GM21390 (cell line): ENCODE measurements around the gene CFD.
"Not testable (repeated sequence)": the region's sequence is repeated elsewhere in the genome, so short reads cannot be mapped to it uniquely, and the experiment has no call there.

Experiments used
- ATAC-seq: cut with Tn5 transposase; IDR thresholded peaks from one replicate; pipeline ENCODE4 v1.9.1; 2021; ENCODE audit not compliant: unreplicated experiment

Gene CFD

DNA sequence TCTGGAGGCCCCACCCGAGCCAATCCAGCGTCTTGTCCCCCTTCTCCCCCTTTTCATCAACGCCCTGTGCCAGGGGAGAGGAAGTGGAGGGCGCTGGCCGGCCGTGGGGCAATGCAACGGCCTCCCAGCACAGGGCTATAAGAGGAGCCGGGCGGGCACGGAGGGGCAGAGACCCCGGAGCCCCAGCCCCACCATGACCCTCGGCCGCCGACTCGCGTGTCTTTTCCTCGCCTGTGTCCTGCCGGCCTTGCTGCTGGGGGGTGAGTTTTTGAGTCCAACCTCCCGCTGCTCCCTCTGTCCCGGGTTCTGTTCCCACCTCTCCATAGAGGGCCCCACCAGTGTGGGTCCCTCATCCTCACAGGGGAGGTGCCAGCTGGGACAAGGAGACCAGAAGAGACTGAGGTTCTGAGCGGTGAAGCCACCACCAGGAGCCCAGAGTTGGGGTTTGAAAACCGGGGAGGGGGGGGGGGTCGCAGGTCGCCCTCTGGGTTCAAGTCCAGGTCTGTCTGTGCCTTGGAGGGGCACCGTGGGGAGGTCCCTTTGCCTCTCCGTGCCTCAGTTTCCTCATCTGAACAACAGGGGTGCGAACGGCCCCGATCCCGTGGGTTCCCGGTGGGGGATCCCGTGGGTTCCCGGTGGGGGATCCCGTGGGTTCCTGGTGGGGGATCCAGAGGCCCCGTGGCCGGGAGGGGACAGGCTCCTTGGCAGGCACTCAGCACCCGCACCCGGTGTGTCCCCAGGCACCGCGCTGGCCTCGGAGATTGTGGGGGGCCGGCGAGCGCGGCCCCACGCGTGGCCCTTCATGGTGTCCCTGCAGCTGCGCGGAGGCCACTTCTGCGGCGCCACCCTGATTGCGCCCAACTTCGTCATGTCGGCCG, 7.1 kb upstream of the CFD start, which contains the start of gene ELANE:
Gene ELANE (plus strand): TSS at position 168 of the 878 bp plus-strand sequence. CDS start 26 bp downstream, at position 194.
- ATAC-seq = no peak

DNA sequence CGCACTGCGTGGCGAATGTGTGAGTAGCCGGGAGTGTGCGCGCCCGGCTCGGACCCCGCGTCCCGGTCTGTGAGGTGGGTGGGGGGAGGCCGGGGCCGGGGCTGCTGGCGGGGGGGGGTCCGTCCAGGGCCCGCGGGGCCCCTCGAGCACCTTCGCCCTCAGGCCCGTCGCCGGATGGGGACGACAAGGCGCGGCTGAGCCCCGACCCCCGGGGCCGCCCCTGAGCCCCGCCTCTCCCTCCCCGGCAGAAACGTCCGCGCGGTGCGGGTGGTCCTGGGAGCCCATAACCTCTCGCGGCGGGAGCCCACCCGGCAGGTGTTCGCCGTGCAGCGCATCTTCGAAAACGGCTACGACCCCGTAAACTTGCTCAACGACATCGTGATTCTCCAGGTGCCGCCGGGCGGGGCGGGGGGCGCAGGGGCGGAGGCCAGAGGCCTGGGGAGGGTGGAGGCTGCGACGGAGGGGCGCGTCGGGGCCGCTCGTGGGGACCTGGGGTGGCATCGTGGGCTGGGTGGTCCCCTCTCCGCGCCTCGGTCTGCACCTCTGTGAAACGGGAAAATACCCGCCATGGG, 6.4 kb upstream of the CFD start:
- no peak for ATAC-seq

DNA sequence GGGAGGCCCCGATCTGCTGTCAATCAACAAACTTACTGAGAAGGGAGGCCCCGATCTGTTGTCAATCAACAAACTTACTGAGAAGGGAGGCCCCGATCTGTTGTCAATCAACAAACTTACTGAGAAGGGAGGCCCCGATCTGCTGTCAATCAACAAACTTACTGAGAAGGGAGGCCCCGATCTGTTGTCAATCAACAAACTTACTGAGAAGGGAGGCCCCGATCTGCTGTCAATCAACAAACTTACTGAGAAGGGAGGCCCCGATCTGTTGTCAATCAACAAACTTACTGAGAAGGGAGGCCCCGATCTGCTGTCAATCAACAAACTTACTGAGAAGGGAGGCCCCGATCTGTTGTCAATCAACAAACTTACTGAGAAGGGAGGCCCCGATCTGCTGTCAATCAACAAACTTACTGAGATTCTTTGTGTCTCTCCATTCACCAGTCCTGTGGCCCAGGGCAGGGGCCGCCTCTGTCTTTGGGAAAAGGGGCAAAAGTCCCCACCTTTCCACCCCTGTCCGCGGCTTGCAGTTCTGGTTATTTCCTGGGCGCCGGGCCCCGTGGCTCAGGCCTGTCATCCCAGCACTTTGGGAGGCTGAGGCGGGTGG, 5.7 kb upstream of the CFD start:
- not testable (repeated sequence) for ATAC-seq

DNA sequence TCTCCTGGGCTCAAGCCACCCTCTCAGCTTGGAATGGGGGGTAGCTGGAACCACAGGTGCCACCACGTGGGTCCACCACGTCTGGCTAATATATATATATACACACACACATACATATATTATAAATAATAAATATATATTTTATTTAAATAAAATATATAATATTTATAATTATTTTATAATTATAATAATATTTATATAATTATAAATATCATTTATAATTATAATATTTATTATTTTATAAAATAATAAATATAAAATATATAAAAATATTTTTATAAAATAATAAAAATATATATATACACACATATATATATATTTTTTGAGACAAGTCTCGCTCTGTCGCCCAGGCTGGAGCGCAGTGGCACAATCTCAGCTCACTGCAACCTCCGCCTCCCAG, 4.9 kb upstream of the CFD start:
- no peak for ATAC-seq

DNA sequence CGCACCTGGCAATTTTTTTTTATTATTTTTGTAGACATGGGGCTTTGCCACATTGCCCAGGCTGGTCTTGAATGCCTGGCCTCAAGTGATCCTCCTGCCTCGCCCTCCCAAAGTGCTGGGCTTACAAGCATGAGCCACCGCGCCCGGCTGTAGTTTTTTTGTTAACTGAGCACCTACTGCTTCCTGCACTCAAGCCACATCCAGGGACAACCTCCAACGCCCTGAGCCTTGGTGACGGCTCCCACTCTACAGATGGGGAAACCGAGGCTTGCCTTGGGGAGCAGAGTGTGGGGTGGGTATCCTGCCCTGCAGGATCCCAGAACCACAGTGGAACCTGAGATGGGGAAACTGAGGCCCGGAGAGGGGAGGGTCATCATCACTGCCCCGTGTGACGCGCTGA, 4.3 kb upstream of the CFD start:
- ATAC-seq = no peak

DNA sequence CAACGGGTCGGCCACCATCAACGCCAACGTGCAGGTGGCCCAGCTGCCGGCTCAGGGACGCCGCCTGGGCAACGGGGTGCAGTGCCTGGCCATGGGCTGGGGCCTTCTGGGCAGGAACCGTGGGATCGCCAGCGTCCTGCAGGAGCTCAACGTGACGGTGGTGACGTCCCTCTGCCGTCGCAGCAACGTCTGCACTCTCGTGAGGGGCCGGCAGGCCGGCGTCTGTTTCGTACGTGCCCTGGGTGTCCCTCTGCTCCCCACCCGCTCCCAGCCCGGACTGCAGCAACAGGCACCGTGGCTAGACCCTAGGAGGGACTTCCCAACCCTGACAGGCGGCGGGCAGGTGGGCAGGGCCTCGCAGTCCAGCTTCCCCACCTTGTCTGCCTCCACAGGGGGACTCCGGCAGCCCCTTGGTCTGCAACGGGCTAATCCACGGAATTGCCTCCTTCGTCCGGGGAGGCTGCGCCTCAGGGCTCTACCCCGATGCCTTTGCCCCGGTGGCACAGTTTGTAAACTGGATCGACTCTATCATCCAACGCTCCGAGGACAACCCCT, 3.8 kb upstream of the CFD start:
- no peak for ATAC-seq

DNA sequence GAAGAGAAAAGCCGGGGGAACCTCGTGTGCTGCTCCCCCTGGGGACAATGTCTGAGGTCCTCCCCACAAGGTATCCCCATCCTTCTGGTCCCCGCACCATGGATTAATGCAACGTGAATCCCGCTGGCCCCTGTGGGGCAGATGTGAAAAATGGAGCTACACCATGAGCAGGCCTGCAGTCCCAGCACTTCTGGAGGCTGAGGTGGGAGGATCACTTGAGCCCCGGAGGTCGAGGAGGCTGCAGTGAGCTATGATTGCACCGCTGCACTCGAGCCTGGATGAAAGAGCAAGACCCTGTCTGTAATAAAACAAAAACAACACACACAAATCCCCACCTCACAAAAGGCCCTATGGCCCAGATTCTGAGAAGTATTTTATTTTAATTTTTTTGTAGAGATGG, 1.2 kb upstream of the CFD start:
- ATAC-seq = no peak

DNA sequence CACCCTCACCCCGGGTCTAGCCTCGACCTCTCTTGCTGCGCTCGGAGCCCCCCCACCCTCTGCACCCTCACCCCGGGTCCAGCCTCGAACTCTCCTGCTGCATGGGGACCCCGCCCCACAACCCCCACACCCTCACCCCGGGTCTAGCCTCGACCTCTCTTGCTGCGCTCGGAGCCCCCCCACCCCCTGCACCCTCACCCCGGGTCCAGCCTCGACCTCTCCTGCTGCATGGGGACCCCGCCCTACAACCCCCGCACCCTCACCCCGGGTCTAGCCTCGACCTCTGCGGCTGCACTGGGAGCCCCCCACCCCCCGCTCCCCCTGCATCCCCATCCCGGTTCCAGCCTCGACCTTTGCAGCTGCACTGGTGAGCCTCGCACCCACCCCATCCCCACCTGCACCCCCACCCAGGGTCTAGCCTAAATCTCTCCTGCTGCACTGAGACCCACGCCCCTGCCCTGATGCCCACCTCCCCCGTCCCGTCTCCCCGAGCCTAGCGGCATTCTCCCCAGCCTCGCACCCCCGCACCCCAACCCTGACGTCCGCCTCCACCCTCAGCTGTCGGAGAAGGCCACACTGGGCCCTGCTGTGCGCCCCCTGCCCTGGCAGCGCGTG, 1.8 kb downstream of the CFD start:
- no peak for ATAC-seq

DNA sequence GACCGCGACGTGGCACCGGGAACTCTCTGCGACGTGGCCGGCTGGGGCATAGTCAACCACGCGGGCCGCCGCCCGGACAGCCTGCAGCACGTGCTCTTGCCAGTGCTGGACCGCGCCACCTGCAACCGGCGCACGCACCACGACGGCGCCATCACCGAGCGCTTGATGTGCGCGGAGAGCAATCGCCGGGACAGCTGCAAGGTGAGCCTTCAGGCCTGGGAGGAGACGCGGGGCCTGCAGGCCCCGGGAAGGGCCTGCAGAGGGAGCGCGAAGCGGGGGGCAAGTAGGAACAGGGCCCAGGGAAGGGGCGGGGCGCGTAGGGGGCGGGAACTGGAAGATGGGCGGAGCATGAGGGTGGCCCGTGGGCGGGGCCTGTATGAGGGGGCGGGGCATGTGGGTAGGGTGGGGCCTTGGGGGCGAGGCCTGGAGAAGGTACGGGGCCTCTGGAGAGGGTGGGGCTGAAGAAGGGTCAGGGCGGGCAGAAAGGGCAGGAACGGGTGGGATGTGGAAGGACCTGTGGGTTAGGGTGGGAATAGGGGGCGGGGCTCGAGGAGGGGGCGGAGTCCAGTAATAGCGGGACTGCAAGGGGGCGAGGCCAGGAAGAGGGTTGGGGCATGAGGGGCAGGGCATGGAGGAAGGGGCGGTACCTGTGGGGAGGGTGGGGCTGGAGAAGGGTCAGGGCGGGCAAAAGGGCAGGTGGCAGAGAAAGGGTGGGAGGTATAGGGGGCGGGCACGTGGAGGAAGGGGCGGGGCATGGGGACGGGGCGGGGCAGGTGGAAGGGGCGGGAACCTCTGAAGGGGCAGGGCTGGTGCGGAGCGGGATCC, 2.5 kb downstream of the CFD start:
- ATAC-seq = no peak

DNA sequence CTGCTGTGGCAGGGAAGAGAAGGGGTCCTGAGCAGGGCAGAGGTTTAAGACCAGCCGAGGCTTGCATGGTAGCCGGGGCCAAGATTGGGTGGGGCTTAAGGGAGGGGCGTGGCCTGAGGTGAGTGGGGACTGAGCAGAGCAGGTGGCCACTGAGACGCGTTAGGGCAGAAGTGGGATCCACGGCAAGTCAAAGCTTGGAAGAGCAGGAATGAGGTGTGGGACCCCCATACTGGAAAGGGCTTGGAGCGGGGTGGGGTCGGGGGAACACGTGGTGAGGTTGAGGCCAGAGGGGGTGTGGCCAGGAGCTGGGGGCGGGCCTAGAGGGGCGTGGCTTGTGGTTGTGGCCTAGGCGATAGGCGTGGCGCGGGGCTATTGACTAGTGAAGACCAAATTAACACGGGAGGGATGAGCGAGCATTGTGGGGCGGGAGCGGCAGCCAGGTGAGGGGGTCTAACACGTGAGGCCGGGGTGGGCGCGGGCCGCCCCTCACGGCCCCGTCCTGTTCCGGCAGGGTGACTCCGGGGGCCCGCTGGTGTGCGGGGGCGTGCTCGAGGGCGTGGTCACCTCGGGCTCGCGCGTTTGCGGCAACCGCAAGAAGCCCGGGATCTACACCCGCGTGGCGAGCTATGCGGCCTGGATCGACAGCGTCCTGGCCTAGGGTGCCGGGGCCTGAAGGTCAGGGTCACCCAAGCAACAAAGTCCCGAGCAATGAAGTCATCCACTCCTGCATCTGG, 3.3 kb downstream of the CFD start:
- ATAC-seq = no peak

DNA sequence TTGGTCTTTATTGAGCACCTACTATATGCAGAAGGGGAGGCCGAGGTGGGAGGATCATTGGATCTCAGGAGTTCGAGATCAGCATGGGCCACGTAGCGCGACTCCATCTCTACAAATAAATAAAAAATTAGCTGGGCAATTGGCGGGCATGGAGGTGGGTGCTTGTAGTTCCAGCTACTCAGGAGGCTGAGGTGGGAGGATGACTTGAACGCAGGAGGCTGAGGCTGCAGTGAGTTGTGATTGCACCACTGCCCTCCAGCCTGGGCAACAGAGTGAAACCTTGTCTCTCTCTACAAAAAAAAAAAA, 3.8 kb downstream of the CFD start:
- ATAC-seq = no peak

DNA sequence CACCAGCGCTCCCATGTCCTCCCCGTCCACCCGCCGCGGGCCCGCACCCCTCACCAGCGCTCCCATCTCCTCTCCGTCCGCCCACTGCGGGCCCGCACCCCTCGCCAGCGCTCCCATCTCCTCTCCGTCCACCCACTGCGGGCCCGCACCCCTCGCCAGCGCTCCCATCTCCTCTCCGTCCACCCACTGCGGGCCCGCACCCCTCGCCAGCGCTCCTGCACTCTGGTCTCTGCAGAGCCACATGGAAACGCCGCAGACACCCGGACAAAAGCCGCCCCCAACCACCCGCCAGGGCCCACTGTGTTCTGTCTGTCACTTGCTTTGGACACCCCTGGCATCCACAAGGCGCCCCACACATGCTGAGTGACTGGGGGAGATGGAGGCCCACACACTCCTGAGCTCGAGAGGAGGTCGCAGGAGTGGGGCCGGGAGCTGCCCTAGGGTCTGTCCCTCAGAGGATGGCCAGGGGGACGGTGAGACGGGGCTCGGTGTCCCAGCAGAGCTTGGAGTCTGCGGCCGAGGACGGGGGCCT, 7.4 kb downstream of the CFD start:
- no peak for ATAC-seq

DNA sequence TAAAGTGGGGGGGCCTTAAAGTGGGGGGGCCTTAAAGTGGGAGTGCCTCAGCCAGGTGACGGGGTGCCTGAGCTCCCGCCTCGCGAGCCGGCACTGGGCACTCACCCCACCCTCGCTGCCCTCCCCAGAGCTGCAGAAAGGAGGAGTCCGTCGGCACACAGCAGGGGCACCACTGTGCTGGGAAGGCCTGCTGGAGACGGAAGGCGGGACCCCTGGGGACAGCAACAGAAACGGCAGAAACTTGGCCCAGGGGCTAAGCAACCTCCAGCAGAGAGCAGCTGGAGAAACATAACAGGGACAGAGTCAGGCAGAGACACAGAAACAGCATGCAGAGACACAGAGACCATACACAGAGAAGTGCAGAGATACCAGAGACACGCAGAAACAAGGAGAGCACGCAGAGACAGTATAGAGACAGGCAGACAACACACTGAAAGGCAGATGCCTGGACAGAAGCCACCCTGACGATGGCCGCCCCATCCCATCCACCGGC, 7.9 kb downstream of the CFD start:
- ATAC-seq = no peak

DNA sequence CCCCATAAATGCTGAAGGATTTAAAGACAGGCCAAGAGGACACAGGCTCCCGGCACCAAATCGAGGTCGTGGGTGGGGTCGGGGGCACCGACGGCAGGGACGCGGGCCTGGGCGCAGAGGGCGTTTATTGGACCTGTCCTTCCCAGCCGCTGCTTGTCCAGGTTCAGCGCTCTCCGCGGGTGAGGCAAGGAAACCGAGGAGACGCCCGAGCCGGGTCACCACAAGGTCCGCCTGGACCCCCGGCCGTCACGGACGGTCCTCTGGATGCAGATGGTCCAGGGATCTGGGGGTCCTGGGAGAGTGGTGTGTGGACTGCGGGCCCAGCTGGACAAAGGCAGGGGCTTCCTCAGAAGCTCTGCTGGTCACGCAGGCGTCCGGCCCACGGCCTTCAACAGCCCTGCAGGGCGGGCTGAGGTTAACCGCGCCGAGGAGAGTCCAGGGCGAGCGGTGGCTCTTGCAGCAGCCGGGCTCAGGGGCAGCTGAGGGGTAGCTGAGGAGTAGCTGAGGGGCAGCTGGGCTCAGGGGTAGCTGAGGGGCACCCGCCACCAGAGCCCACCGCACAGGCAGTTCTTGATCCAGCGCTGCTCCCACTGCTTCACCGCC, 8.5 kb downstream of the CFD start:
- no peak for ATAC-seq

DNA sequence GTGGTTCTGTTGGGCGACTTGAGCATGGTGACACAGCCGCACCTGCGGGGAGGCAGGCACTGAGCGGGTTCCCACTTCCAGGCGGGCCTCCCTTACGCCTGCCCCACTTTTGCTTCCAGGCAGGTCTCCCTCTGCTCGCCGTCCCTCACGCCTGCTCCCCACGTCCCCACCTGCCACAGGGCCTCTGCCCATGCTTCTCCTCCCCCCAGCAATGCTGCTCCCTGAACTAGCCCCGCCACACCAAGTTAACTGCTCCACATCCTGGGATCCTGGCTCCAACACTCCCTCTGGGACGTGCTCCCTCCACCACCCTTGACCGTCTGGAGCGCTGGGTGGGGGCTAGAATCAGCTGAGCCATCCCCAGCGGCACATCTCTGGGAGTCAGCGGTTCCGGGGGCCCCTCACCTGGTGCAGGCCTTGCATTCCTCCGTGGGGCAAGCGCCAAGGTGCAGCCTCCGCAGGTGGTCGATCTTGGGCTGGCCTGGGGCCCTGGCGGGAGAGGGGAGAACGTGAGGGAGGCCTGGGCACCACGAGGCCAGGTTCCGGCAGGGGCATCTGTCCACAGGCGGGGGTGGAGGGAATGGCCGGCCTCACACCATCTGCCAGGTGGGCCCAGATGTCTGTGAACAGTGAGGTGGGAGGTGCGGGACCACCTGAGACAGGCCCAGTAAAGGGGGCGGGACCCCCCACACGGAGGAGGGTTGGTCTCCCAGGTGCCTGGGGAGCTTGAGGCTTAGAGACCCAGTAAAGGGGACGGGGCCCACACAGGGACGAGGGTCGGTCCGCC, 9.2 kb downstream of the CFD start:
- ATAC-seq = no peak

DNA sequence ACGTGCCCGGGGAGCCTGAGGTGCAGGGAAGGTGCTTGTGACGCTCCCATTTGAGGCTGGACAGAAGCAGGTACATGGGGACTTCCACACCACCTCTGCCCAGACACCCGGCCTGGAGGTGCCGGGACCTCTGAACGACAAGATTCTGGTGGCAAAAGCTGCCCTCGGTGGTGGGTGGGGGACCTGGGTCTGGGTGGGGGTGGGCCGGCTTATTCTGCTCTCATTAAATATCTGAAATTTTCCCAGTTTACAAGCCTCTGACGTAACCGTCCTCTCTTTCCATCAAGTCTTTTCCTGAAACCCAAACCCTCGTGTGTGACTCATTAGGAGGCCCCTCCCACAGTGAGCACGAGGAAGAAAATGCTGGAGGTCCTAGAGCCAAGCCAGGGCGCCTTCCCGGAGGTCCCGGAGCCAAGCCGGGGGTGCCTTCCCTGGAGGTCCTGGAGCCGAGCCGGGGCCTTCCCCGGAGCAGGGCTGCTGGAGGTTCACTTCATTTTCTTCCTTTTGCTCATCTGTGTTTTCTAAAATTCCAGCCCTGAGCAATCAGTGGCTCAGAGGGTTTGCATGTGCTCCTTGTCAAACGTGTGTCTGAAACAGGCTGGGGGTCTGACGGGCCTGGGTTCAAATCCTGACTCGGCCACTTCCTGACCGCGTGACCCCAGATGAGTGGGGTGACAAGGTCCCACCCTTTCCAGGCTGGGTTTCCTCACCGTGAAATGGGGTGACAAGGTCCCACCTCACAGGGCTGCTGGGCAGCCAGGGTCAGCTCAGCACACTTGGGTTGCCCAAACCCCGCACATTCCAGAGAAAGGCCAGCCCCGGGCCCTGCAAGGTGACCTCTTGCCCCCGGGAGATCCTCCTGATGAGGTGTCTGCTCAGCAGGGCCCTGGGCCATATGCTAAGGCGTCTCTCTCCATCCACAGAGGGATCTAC, 10.0 kb downstream of the CFD start:
- no peak for ATAC-seq

DNA sequence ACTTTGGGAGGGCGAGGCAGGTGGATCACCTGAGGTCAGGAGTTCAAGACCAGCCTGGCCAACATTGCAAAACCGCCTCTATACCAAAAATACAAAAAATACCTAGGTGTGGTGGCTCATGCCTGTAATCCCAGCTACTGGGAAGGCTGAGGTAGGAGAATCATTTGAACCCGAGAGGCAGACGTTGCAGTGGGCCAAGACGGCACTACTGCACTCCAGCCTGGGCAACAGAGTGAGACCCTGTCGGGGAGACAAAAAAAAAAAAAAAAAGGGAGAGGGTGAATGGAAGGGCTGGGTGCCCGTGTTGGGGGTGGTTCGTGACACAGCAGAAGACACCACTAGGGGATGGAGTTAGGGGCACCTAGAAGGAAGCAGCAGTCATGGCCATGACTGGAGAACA, 10.8 kb downstream of the CFD start:
- no peak for ATAC-seq
